Measurements from ENCODE around the gene SORCS3. TPM values are rescaled to one million over a fixed set of nuclear protein-coding genes. Genes with fewer than 3 reads are reported as not detected.

Gene SORCS3
- total and polyA plus RNA-seq, 2 of the 13 experiments (the other 11 are each of a cell fraction or from before 2014, with no cell fraction given), result 0.07 TPM; not detected in 1

DNA sequence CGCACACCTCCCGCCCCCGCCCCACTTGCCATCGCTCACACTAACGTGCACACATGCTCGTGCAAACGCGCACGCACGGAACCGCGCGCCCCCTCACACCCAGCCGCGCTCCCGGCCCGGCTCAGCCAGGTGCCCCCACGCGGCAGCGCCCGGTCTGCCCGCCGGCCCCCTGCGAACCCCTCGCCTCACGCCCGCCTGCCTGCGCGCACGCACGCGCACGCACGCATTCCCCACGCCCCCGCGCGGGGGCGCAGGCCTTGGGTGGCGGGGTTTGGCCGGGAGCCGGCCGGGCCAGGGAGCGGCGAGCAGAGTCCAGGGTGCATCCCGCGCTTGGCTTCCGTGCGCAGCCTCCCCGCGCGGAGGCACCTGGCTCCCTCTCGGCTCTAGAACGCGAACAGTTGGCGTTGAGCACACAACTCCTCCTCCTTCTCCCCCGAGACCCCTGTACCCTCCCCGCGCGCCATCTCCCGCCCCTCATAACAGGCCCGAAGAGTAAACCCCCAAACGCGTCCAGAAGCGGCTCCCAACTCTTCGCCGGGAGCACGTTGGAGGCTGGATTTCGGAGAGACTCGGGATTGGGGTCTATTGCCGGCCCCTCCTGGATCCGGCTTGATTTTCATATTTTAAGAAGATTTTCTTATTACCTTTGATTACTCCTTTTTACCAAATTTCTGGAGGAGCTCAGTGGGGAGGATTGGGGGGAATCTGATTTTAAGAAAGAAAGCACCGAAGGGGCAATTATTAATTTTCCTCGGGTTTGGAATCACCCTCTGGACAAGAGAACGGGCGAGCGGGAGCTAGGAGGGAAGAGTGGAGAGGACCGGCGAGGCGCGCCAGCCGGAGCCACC lies 527 bp upstream of the SORCS3 start:
- in situ Hi-C loops (cut with HindIII; ENCODE audit: extremely low pct_ligation_motif_present, low pct_unique_long_range_greater_than_20kb) (loop anchor here (10.0 kb wide), 1 partner anchor 284 kb away; no protein-coding TSS in a partner anchor), intact Hi-C loops (cut with micrococcal nuclease; ENCODE audit: unreplicated experiment) (no loop called here)
- no peak for FAIRE-seq
- no peaks in the 10 kb centered on the region for H4K20me1 ChIP-seq (ENCODE audit: insufficient read depth, low read length)
- H2AFZ ChIP-seq (ENCODE audit: low read length), result no peak overlapping the region
- WGBS (ENCODE audit: low lambda C conversion rate), result 39% methylated on average over 28 of the region's 82 CpGs
- no peaks in the 10 kb centered on the region for H3K36me3 ChIP-seq (replicated peaks in 1 of 2; ENCODE audit: control insufficient read depth in 1 of 2, insufficient read depth in 2 of 2, low read length in 2 of 2)
- ATAC-seq, result peak; percentile 26; the same call in 2 of the 3 replicates
- BruUV-seq (replicated peaks), result no TSS peak
- no peaks in the 10 kb centered on the region for H3K9me3 ChIP-seq (ENCODE audit: low read length)
- DNase-seq (ENCODE audit: low spot score), result no peak
- ChIA-PET CTCF (ENCODE audit: low intra/inter-chr PET ratio, low total read pairs) (no interaction called here), POLR2A (no interaction called here)
- TF ChIP-seq MAFG (CRISPR knock-in tag; IDR thresholded peaks at IDR 0.05) (no peak), IRX3 (CRISPR knock-in tag; IDR thresholded peaks at IDR 0.05; ENCODE audit: borderline replicate concordance, low read depth) (no peak)
- no peaks in the 10 kb centered on the region for H3K79me2 ChIP-seq (ENCODE audit: insufficient read depth, low read length)
- no peak overlapping the region for H3K9ac ChIP-seq (ENCODE audit: insufficient read depth, low read depth, low read length)
- H3K27me3 ChIP-seq (ENCODE audit: control insufficient read depth in 1 of 2, insufficient read depth in 2 of 2, low read length in 2 of 2), result peaks cover 4 to 52% of the 10 kb centered on the region in 2 experiments; a peak in 3 of 5 replicates
- no peak overlapping the region for H3K27ac ChIP-seq (ENCODE audit: extremely low read length, insufficient read depth, low read length)
- H3K4me1 ChIP-seq (ENCODE audit: insufficient read depth, low read length), result no peaks in the 10 kb centered on the region
- H3K4me3 ChIP-seq (replicated peaks in 1 of 3; ENCODE audit: insufficient read depth in 1 of 3, low read depth in 2 of 3, low read length in 3 of 3), result no peak overlapping the region
- no peak overlapping the region for H3K4me2 ChIP-seq (ENCODE audit: low read depth, low read length)

DNA sequence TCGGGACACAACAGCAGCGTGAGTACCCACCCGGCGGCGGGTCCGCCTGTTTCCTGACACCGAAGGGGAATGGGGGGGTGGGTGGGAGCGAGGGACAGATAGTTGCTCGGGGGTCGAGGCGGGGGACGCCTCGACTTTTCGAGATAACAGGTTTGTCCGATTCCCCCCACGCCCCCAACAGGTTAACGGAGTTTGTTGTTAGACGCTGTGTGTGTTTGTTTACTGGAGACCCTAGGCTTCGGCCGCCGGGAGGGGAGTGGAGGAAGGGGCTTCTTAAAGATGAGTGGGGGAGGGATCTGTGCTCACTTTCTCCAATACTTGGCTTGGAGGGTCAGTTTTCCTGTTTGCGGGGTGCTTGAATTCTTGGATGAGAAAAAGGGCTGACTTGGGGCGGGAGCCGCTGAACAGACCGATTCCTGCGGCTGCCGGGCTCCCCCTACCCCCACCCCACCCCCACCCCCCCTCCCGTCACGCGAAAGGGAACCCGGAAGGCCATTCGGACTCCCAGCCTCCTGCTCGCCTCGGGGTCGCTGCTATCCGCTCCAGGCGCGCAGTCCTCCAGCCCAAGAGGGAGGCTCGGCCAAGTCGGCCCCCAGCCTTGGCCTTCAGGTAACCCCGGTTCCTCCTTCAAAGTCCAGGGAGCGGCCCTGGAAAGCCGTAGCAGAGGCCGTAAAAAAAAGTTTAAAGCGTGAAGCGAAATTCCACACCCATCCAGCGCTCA lies 1.0 kb downstream of the SORCS3 start:
- Histone ChIP-seq H3K79me2 (ENCODE audit: insufficient read depth, low read length) (no peaks in the 10 kb centered on the region), H2AFZ (ENCODE audit: low read length) (no peak overlapping the region), H3K9me3 (ENCODE audit: low read length) (no peaks in the 10 kb centered on the region), H3K27me3 (ENCODE audit: control insufficient read depth in 1 of 2, insufficient read depth in 2 of 2, low read length in 2 of 2) (peaks cover 4 to 43% of the 10 kb centered on the region in 2 experiments; a peak in 3 of 5 replicates), H3K36me3 (replicated peaks in 1 of 2; ENCODE audit: control insufficient read depth in 1 of 2, insufficient read depth in 2 of 2, low read length in 2 of 2) (no peaks in the 10 kb centered on the region), H3K9ac (ENCODE audit: insufficient read depth, low read depth, low read length) (no peak overlapping the region), H3K4me3 (replicated peaks in 1 of 3; ENCODE audit: insufficient read depth in 1 of 3, low read depth in 2 of 3, low read length in 3 of 3) (no peak overlapping the region), H4K20me1 (ENCODE audit: insufficient read depth, low read length) (no peaks in the 10 kb centered on the region), H3K4me1 (ENCODE audit: insufficient read depth, low read length) (no peaks in the 10 kb centered on the region), H3K27ac (ENCODE audit: extremely low read length, insufficient read depth, low read length) (no peak overlapping the region), H3K4me2 (ENCODE audit: low read depth, low read length) (no peak overlapping the region)
- POLR2A ChIA-PET, result no interaction called here
- no peak for FAIRE-seq
- in situ Hi-C loops (cut with HindIII; ENCODE audit: extremely low pct_ligation_motif_present, low pct_unique_long_range_greater_than_20kb) (loop anchor here (10.0 kb wide), 1 partner anchor 283 kb away; no protein-coding TSS in a partner anchor), intact Hi-C loops (cut with micrococcal nuclease; ENCODE audit: unreplicated experiment) (loop anchor here (2.0 kb wide), 1 partner anchor 283 kb away; no protein-coding TSS in a partner anchor)
- TF ChIP-seq ZBTB7B (CRISPR knock-in tag; IDR thresholded peaks at IDR 0.05), result no peak
- TF ChIP-seq GATAD2A (CRISPR knock-in tag; IDR thresholded peaks at IDR 0.05), result no peak
- no peak for TF ChIP-seq HNRNPL (IDR thresholded peaks at IDR 0.05; ENCODE audit: low read depth, low read length)
- no peak for TF ChIP-seq RFX5 (IDR thresholded peaks at IDR 0.05; ENCODE audit: low read depth, low read length)
- no peak for TF ChIP-seq ZBTB21 (CRISPR knock-in tag; IDR thresholded peaks at IDR 0.05)
- TF ChIP-seq, protein P1, sequence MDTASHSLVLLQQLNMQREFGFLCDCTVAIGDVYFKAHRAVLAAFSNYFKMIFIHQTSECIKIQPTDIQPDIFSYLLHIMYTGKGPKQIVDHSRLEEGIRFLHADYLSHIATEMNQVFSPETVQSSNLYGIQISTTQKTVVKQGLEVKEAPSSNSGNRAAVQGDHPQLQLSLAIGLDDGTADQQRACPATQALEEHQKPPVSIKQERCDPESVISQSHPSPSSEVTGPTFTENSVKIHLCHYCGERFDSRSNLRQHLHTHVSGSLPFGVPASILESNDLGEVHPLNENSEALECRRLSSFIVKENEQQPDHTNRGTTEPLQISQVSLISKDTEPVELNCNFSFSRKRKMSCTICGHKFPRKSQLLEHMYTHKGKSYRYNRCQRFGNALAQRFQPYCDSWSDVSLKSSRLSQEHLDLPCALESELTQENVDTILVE (CRISPR knock-in tag; IDR thresholded peaks at IDR 0.05), result no peak
- no peak for TF ChIP-seq ZNF878 (CRISPR knock-in tag; IDR thresholded peaks at IDR 0.05)
- no peak for TF ChIP-seq XRCC5 (optimal IDR thresholded peaks at IDR 0.05; ENCODE audit: low read length)
- TF ChIP-seq U2AF2 (IDR thresholded peaks at IDR 0.05; ENCODE audit: low read depth, low read length), result no peak
- no peak for TF ChIP-seq ARHGAP35 (CRISPR knock-in tag; IDR thresholded peaks at IDR 0.05; ENCODE audit: borderline replicate concordance)
- WGBS (ENCODE audit: low lambda C conversion rate), result 25% methylated on average over 26 of the region's 47 CpGs
- CTCF ChIA-PET (ENCODE audit: low intra/inter-chr PET ratio, low total read pairs), result no interaction called here
- no TSS peak for BruUV-seq (replicated peaks)
- ATAC-seq, result no peak
- no peak for DNase-seq (ENCODE audit: low spot score)

All from HepG2 (cell line).